GM21390 (cell line): ENCODE measurements around the gene DBH.

Experiments
- ATAC-seq: cut with Tn5 transposase; IDR thresholded peaks from one replicate; pipeline ENCODE4 v1.9.1; 2021; ENCODE audit not compliant: unreplicated experiment

DBH gene

DNA sequence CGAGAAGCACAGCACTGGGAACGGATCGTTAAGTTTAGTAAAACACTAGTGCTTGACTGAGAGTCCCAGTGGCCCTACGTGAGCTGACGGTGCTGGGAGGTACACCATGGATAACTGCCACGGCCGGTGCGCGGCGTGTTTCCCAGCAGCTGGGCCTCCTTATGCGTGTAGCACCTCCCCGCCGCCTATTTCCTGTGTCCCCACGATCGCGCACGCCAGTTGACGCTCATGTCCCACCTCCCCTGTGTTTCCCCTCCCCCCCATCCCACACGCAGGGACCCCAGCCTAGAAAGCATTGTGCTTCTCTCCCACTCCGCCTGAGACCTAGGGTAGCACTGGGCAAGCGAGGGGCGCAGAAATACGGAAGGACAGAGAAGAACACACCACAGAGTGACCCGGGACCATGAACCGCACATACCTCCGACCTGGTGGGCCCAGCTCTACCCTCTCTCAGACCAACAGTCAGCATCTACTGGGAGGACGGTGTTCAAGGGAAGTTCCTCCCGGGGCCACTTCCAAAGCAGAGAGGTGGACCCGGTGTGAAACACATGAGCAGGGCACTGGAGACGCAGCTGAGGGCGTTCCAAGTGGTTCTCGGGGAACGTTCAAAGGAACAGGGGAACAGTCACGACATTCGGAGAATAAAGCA is 45.6 kb downstream of the DBH start:
- ATAC-seq: no peak

DNA sequence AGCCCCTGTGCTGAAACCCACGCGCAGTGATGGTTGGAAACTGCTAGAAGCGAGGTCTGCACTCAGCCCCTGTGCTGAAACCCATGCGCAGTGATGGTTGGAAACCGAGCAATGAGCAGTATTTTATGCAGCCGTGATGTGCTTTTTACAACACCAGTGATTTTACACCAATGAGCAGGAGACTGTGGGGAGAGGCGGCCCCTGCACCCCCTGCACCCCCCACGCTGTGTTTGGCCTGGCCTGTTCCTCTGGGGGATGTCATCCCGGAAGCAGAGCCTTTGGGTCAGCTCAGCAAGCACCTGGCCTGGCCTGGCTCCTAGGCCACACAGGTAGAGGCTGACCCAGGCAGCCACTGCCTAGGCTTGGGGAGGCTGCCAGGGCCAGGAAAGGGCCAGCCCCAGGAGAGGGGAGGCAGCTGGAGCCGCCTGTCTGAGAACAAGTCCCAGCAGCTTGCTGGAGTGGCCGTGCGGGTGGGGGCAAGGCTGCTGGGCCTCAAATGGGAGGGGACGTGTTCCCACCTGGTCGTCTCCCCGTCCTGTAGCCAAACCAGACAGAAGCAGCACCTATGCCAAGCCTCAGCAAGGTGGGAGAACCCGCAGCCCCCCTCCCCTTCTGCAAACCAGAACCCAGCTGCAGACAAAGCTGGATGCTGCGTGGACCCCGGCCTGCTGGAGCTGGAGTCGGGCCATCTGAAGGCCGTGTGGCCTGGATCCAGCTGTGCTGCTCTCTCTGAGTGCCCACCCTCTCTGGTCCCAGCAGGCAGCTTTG is 46.8 kb downstream of the DBH start:
- no peak for ATAC-seq

DNA sequence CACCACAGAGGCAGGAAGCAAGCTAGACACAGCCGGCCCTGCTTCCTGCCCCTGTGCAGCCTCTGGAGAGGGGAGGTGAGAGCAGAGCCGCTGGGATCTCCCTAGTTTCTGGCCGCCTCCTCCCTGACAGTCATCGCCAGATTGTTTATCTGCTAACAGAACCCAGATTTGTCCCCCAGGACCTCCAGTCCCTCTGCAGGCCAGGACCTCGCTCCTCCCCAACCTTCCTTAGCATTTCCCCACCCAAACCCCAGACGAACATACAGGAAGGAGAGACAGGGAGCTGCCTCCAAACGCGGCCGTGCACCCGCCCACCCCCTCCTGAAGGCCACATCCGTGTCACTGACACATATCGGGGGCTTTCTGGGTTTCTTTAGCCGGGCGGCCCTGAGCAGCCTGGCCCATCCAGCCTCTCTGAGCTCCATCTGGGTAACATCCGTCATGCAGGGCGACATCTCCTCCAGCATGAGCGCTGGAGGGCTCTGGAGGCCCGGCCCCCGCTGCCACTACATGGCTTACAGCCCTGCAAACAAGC is 47.5 kb downstream of the DBH start:
- no peak for ATAC-seq

DNA sequence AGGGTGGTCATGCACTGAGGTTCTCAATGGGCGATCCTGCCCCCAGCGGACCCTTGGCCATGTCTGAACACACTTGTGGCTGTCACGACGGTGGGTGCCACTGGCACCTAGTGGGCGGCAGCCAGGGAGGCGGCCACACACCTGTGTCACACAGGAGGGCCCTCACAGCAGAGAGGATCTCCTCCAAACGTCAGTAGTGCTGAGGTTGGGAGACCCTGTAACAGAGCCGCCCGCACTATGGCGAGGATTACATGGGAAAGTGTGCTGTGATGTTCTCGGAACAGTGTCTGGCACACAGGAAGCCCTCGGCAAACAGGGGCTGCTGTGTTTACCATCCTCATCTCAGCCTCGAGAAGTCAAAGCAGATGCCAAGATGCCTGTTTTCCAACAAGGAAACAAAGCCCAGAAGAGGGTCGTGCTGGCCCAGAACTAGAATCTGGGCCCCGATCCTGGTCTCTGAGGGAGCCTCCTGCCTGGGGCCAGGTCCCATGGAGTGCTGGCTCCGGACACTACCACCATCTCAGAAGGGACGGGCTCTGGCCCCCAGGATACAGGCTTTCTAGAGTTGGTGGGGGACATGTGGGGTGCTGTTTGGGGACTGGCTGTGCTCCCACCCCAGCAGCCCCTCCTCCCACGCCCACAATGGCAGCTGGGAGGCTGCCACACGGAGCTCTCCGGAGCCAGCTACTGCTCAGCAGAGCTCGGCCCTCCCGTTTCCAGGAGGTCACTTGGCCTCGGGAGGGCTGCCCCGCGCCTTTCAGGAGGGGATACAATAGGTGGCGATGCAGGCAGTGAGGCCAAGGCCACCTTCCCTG is 48.2 kb downstream of the DBH start:
- no peak for ATAC-seq

DNA sequence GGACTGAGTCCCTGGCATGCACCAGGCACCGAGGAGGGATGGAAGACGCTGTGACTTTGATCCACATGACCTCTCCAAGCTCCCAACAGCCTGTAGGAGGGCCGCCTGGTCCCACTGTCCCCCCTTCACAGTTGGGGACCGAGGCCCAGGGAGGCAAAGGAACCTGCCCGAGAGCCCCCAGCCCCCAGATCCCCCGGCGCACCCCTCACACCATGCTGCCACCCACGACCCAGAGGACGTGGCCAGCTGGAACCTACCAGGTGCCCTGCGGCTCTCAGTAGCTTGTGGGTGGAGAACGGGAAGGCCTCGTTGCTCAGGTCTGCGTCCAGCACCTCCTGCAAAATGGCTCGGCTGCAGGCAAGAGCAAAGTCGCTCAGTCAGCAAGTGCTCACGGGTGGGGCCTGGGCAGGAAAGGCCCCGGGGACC is 48.8 kb downstream of the DBH start:
- ATAC-seq: no peak

DNA sequence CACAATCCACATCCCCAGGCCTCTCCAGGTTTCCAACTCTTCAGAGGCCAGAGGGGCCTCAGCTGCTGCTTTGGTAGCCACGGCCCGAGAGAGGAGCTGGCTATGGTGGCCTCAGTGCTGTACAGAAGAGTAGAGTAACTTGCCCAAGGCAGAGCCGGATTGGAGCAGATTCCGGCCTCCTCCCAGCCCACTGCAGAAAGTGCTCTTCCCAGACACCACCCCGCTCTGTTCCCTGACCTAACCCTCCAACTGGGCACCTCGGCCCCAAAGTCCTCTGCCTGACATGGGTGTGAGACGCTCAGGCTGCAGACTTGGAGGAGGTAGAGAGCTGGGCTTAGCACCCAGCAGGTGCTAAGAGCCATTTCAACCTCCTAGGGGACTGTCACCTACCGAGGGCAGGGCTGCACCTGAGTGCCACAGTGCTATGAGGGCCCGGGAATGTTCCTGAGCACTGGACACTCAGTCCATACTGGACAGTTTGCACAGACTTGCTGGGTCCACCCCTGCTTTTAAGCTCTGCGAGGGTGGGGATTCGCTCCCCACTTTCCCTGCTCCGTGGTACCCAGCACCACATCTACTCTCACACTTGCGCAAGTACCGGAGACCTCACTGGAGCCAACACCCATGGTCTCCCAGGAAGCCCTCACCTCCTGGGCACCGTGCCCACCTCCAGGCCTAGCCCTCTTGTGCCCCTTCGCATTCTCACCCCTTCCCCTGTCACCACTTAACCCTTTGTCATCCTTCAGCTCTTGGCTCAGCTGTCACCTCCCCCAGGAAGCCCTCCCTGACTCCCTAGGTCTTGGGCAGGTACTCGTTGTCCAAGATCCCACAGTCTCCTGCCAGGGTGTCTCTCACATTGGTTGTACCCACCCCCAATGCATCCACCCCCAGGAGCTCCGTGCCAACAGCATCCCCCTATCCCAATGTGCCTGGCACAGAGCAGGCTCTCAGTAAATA is 49.8 kb downstream of the DBH start:
- no peak for ATAC-seq

DNA sequence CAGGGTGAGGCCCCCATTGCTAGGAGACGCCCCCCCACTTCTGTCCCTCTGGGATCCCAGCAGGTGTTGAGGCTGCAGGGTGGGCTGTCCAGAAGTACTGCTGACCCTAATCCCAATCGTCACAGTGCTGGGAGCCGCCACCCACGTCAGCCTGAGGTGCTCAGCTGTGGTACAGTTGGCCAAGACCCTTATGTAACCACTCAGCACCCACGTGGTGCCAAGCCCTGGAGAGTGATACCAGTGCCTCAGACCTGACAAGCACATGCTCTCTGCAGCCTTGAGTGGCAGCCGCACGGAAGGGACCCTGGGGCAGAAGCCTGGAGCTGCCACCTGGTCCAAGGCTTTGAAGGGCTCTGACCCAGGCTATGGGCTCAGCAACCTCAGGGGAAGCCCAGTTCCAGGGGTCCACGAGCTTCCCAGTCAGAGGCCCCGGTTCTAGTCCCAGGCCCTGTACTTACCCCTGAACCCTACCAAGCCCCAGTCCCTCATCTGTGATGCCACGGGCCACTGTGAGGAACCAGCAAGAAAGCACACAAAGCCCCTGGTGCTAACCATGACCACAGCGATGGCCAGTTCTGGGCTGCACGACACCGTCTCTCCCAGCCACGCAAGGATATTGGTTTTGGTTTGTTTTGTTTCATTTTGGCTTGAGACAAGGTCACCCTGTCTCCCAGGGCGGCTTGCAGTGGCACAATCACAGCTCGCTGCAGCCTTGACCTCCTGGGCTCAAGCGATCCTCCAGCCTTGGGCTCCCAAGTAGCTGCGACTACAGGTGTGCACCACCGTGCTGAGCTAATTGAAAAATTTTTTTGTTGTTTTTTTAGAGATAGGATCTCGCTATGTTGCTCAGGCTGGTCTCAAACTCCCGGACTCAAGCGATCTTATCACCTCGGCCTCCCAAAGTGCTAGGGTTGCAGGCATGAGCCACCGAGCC is 50.7 kb downstream of the DBH start:
- no peak for ATAC-seq

DNA sequence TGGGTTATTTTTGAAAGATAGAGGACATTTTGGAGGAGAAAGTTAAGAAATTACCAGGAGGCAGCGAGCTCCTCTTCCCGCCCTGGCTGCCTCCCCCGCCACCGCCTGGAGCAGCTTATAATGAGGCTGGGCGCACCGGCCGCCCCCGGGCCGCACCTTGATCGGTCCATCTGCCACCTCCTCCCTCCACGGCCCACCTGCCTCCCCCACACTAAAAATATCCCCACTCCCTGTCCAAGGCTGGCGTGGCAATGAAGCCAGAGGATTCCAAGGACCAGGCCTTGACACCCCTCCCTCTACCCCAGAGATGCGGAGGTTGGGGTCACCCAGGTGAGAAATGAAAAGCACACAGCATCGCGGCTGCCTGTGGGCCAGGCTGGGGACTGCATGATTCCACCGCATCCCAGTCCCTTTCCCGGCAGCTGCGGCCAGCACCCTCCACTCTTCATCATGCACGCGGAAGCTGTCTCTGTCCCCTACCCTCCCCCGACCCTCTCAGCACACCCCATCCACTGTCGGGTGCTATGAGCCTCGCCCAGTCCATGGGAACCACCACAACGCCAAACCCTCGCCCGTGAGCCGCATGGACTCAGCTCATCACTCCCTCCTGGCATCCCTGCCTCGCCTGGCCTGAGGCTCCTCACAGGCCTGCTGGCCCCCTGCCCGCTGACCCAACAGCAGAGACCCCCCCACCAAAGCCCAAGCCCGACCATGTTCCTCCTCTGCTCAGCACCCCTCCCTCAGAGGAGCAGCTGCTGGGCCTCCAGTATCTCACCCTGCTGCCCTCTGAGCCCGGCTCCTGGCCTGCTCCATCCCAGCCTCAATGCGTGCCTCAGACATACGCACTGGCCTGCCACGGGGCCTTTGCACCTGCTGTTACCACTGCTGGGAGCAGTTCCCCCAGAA is 51.9 kb downstream of the DBH start:
- ATAC-seq: no peak

DNA sequence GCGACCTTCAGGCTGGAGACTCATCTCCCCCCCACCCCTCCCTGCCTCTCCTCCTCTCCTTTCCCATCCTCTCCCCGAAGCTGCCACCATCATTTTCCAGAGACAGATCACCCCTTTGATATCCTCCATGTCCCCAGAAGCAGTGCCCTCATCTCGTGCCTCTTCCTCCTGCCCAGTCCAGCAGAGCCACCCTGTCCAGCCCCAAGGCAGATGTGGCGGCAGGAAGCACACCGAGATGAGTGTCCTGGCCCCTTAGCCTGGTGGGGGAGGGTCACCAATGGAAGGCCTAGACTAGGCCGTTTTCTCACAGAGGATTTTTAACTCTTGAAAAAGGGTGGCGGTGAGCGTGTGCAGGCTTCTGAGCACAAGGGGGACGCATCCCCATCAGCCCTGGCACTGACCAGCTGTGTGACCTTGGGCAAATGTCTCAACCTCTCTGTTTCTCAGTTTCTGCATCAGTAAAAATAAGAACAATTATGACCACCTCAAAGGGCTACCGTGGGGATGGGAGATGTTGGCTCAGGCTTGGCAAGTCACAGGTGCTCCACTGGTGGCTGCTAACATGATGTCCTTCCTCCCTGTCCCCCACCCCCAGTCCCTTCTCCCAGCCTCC is 53.1 kb downstream of the DBH start:
- ATAC-seq: no peak

DNA sequence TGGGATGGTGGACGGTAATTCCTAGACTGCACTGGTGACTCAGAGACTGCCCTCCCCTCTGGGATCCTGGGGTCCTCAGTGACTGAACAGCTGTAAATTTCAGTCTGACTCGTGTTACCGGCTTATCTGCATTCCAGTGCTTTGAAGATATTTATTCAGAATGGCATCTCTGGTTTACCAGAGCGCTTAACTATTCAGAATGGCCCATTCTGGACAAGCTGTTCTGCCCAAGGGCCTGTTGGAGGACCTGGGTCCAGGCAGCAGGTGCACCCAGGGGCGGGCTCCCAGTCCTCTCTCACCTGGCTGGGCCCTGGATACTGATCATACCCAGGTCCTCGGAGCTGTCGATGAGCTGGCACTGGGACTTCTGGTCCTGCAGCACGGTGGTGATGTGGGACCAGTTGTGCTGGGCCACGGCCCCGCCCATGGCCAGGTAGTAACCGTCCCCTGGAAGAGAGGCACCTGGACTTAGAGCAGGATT is 54.0 kb downstream of the DBH start:
- ATAC-seq: no peak

DNA sequence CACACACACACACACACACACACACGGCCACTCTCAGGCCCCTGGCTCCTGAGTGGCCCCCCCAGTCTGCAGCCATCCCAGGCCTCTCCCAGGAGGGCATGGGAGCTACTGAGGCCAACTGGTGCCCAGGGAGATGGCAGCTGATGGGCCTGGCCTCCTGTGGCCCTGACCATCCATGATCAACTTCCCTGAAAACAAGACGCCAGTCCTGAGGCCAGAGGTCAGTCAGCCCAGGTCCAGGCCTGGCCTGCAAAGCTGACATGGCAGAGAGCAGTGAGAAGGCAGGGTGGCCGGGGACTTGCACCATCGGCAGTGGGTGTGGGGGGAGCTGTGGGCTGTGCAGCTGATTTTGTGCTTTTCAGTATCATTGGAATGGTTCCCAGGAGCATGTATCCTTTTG is 55.0 kb downstream of the DBH start:
- ATAC-seq: no peak

DNA sequence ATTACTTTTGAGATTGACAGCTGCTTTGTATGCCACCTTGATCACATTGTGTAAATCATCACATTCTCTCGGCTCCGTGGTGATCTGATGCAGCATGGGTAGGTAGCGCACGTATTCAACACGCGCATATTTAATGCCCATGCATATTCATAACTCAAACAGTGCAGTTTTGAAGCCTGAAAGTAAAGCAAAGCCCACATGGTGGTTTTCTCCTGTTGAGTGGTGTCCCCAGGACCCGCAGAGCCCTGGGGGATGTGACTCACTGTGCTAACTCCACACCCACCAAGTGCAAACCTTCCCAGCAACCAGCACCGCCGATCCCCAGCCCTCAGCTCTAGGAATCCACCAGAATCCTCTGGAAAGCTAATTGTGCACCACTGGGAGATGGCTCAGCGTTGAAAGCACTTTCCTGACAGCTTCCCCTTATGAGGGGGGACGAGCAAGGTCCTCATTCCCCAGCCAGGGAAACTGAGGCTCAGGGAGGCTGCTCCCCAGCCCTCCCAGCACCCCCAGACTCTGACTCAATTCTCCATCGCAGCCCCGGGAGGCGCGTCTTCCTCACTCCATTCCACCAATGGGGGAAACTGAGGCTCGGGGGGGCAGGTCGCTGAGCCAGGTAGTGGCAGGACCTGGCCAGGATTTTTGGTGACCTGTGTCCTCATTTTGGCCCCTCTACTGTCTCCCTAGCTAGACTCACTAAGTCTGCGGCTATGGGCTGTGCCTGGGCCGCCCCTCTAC is 55.6 kb downstream of the DBH start:
- no peak for ATAC-seq

DNA sequence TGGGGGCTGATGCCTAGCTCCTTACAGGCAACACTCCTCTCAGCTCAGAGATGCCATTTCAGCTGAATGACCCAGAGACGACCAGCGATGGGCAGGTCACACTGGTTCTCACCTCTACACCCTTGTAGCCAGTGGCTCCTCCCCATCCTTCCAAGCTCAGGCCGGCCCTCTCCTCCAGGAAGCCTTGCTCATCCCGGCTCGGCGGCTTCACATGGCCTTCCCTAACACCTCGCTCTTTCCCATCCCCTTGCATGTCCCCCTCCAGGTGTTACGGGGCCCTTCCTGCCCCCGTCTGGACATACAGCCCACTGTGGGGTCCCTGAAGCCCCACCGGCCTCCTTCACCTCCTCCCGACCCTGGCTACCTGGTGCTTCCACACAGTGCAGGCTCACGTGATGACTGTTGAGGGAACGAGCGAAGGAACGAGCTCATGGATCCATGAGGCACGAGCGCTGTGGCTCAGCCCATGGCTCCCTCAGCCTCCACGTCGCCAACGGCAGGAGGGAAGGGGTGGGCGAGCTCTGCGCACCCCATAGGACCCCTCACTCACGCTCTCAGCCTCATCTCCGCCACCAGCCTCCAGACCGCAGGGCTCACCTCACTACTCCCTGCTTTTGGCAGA is 56.3 kb downstream of the DBH start:
- ATAC-seq: no peak

DNA sequence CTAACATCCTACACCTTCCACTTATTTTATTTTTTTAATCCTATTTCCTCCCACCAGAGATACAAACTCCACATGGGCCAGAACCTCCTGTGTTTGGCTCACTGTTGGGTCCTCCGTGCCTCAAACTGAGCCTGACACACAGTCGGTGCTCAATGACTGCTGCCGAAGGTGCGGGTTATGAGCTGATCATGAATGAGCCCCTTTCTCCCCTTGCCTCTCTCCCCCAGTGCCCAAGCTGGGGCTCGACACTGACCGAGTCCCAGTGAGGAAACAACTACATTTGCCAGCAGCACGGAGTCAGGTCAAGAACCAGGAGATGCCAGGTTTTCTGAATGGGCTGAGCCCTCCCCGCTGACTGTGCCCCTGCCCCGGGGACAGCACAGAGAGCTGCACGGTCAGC is 57.0 kb downstream of the DBH start:
- ATAC-seq: no peak

DNA sequence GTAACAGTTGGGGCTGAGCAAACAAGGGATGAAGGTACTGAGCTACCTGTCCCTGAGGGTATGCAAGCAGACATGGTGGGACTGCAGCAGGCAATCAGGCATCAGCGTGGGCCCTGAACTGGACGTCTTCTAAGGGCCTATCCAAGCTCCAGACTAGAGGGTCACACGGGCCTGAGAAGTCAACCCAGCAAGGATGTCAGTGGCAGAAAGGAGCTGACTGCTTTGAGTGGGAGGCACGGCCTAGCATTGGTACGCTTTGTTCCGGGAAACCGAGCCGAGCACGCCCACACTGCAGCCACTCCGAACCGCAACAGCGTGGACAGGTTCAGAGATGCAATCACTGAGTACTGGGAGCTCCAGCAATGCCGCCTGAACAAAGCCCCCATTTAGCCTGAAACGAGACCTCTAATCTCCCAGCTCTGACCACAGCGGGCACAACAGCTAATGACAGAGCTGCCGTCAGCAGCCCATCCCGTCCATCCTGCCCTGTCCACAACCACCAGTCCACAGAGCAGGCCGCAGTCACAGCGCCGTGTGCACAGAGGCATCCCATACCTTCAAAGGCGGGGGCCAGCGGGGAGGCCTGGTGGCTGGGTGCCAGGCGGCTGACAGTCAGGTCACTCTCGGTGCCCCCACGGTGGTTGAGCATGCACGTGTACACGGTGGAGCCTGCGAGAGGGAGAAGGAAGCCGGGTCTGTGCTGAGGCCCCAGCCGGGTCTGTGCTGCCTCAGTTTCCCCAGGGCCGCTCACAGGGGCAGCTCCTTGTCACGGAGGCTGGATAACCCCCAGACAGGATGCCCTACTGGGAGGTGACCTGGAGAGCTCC is 57.8 kb downstream of the DBH start:
- no peak for ATAC-seq

DNA sequence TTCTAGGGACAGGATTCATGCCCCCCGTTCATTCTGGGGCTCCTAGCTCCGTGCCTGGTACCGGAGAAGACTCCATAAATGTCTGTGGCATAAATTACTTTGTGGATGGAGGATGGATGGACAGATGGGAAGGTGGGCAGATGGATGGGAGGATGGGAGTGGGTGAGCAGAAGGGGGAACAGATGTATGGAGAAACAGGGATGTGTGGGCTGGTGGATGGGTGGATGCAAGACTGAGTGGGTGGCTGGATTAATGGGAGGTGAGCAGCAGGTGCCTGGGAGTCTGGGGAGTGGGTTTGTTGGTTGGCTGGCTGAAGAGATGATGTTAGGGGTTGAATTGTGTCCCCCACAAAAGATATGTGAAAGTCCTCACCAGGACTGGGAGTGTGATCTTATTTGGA is 58.5 kb downstream of the DBH start:
- no peak for ATAC-seq
